Measurements from ENCODE around the gene NMUR2. TPM values are rescaled to one million over a fixed set of nuclear protein-coding genes. Genes with fewer than 3 reads are reported as not detected.

NMUR2 gene
- total and polyA plus RNA-seq, 2 experiments from 2014 or later = not detected

- Histone ChIP-seq H2AFZ (no peak overlapping the region), H3K27me3 (ENCODE audit: insufficient read depth) (no peaks in the 10 kb centered on the region), H3K9me2 (ENCODE audit: insufficient read depth) (peaks cover 3% of the 10 kb centered on the region), H3K4me2 (no peak overlapping the region), H3K36me3 (ENCODE audit: insufficient read depth) (no peaks in the 10 kb centered on the region), H4K20me1 (replicated peaks; ENCODE audit: insufficient read depth) (no peaks in the 10 kb centered on the region), H3K4me1 (ENCODE audit: insufficient read depth) (no peaks in the 10 kb centered on the region), H3K79me2 (replicated peaks; ENCODE audit: insufficient read depth) (no peaks in the 10 kb centered on the region), H3K4me3 (no peak overlapping the region), H3F3A (replicated peaks; ENCODE audit: low read depth) (no peaks in the 10 kb centered on the region), H3K27ac (ENCODE audit: low read depth) (no peak overlapping the region)
- no peak for ATAC-seq
- Mint-ChIP-seq H3K27ac (no peak overlapping the region), H3K27me3 (ENCODE audit: insufficient read depth, low read depth, poor library complexity) (peaks cover 2% of the 10 kb centered on the region), H3K36me3 (ENCODE audit: low read depth) (no peaks in the 10 kb centered on the region), H3K4me1 (no peaks in the 10 kb centered on the region; the same call in 2 of the 3 replicates), H3K9me3 (no peaks in the 10 kb centered on the region), H3K4me3 (no peak overlapping the region)
- DNase-seq (ENCODE audit: low spot score) = no peak
- no peak for TF ChIP-seq ZNF462 (CRISPR knock-in tag; IDR thresholded peaks at IDR 0.05)
- TF ChIP-seq, protein P1, sequence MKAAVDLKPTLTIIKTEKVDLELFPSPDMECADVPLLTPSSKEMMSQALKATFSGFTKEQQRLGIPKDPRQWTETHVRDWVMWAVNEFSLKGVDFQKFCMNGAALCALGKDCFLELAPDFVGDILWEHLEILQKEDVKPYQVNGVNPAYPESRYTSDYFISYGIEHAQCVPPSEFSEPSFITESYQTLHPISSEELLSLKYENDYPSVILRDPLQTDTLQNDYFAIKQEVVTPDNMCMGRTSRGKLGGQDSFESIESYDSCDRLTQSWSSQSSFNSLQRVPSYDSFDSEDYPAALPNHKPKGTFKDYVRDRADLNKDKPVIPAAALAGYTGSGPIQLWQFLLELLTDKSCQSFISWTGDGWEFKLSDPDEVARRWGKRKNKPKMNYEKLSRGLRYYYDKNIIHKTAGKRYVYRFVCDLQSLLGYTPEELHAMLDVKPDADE (IDR thresholded peaks at IDR 0.05) = no peak
Measured at GRCh38 chr5:152380415-152381123, 24.5 kb downstream of the NMUR2 start.

DNA sequence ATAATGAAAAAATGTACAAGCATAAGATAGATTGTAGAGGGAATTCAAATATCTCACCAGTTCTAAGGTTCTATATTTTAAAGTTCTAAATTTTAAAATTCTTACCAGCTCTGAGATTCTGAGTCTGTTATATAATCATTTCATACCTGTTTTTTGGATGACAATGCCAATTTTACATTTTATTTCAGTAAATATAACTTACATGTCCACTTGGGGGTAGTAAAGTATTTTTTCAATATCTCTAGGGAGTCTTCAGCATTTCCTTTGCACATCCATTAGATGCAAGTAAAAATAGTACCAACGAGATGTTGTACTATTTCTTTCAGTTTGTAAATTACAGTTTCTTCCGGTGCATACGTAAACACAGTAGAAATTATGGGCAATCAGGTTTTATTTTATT is 25.7 kb downstream of the NMUR2 start:
- Histone ChIP-seq H3K27ac (ENCODE audit: low read depth) (no peak overlapping the region), H2AFZ (no peak overlapping the region), H3K27me3 (ENCODE audit: insufficient read depth) (no peaks in the 10 kb centered on the region), H3K36me3 (ENCODE audit: insufficient read depth) (no peaks in the 10 kb centered on the region), H3K4me2 (no peak overlapping the region), H3F3A (replicated peaks; ENCODE audit: low read depth) (no peaks in the 10 kb centered on the region), H3K4me3 (no peak overlapping the region), H4K20me1 (replicated peaks; ENCODE audit: insufficient read depth) (no peaks in the 10 kb centered on the region), H3K4me1 (ENCODE audit: insufficient read depth) (no peaks in the 10 kb centered on the region), H3K79me2 (replicated peaks; ENCODE audit: insufficient read depth) (no peaks in the 10 kb centered on the region), H3K9me2 (ENCODE audit: insufficient read depth) (peaks cover 3% of the 10 kb centered on the region)
- no peak overlapping the region for H3K4me3 Mint-ChIP-seq
- no peak for DNase-seq (ENCODE audit: low spot score)
- H3K9me3 Mint-ChIP-seq = no peaks in the 10 kb centered on the region
- H3K27ac Mint-ChIP-seq = no peak overlapping the region; the same call in 1 of the 2 replicates
- ATAC-seq = no peak
- no peaks in the 10 kb centered on the region for H3K36me3 Mint-ChIP-seq (ENCODE audit: low read depth)
- H3K4me1 Mint-ChIP-seq = no peaks in the 10 kb centered on the region; the same call in 2 of the 3 replicates
- peaks cover 2% of the 10 kb centered on the region for H3K27me3 Mint-ChIP-seq (ENCODE audit: insufficient read depth, low read depth, poor library complexity)
- TF ChIP-seq CREB1 (CRISPR knock-in tag; IDR thresholded peaks at IDR 0.05; ENCODE audit: low read depth) (no peak), EZH2phosphoT487 (IDR thresholded peaks at IDR 0.05; ENCODE audit: unreplicated experiment) (no peak), ZNF462 (CRISPR knock-in tag; IDR thresholded peaks at IDR 0.05) (no peak)

All from GM23338 (cell line).